Posterior cingulate gyrus (tissue), 11 donors: Measurements from ENCODE around the gene LIPC.
A peak's percentile ranks its signal among the peaks of the same experiment; 100 is the strongest.

Experiments
- DNase-seq, 10 donors: peaks; one replicate each; pipeline versions ENCODE4 v3.0.0 to v3.0.0-alpha.2; 2020 to 2021; ENCODE audit warnings: mixed read lengths in 3 of 10
- intact Hi-C: fragments of 100-400 bp; cut with DNase I; formaldehyde crosslinking; loops from one replicate; pipeline ENCODE4 v1.15.1; 2023

The LIPC gene

DNA sequence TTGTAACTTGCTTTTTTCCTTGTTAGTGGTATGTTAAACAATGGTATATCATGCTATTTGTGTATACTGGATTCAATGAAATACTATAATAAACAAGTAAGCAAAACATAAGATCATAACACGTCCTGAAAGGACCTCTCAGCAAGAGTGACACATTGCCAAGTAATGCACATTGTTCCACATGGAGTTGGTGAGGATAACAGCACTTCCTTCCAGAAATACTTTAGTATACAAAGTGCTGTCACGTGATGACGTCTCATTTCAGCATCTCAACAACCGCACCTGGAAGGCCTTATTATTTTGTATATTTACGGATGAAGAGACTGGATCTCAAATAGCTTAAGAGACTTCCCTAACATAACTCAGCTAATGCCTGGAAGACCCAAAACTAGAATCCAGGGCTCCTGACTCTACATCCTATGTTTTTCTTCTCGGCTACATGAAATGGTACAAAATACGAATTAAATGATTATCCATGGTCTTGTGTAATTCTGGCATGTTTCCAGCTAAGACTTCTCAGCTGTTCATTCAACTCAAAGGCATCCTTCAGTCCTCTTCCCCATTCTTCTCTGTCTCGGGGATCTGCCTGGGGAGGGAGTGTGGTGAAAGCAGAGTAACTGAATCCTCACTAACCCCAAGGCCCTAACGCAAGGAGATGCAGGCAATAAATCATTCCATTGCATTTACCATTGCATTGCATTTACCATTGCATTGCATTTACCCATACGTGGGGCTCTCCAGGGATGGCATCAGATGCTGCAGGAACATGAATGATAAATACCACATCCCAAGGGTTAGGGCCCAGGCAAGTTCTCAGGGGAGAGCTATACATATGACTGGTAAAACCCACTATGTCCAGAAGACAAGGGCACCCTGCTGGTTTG lies 79.2 kb downstream of the LIPC start:
- DNase-seq = no peak
- intact Hi-C loops = no loop called here

DNA sequence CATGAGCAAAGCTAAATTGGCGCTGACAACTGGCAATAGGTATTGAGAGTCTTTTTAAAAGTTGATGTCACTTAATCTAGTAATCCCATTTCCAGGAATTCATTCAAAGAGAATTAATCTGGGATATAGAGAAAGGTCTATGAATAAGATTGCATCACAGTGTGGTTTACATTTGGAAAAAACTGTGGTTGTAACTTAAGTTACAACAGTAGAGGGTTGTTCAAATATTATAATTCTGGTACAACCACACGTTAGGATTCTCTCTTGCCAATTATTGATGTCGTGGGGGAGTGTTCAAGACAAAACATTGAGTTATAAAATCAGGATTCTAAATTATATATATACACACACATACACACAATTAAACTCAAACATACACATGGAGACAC lies 79.8 kb downstream of the LIPC start:
- intact Hi-C loops = no loop called here
- DNase-seq = no peak

GRCh38 chr15:58512522-58512921 lies 80.7 kb downstream of the LIPC start:
- intact Hi-C loops = no loop called here
- DNase-seq = no peak

DNA sequence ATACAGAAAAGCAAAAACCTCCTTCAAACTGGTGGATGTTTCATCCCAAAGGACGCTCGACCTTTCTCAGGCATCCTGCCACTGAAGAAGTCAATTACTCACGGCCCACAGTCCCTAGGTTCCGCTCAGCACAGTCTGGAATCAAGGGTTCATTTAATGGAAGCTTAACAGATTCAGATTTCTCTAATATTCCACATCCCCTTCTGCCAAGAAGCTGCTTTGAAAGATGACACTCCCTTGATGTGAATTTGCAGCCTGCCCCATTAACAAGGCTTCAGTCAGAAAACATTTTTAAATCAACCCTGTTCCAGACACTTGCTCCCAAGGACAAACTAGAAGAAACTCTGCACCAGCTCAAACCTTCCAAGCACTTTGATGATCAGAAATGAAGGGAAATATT lies 81.2 kb downstream of the LIPC start:
- DNase-seq = no peak
- intact Hi-C loops = no loop called here

GRCh38 chr15:58513726-58514336 lies 82.0 kb downstream of the LIPC start:
- no peak for DNase-seq
- intact Hi-C loops = no loop called here

GRCh38 chr15:58515807-58516206 lies 84.0 kb downstream of the LIPC start:
- no peak for DNase-seq
- intact Hi-C loops = no loop called here

GRCh38 chr15:58517252-58517681 lies 85.5 kb downstream of the LIPC start:
- intact Hi-C loops = no loop called here
- no peak for DNase-seq

GRCh38 chr15:58517682-58518525 lies 86.1 kb downstream of the LIPC start:
- intact Hi-C loops = no loop called here
- DNase-seq = no peak

DNA sequence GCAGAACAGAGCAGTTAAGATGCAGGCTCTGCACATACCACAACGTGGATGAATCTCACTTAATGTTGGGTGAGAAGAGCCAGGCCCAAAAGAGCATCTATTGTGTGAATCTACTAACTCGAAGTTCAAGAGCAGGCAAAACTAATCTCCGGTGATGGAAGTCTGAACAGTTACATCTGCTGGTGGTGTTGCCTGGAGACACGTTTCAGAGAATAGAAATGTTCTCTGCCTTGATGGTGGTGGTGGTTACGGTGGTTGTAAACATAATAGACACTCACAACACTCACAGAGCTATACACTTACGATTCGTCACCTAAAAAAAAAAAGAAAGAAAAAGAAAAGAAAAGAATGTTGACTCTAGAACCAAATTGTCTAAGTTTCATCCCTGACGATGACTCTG lies 86.8 kb downstream of the LIPC start:
- intact Hi-C loops = no loop called here

DNA sequence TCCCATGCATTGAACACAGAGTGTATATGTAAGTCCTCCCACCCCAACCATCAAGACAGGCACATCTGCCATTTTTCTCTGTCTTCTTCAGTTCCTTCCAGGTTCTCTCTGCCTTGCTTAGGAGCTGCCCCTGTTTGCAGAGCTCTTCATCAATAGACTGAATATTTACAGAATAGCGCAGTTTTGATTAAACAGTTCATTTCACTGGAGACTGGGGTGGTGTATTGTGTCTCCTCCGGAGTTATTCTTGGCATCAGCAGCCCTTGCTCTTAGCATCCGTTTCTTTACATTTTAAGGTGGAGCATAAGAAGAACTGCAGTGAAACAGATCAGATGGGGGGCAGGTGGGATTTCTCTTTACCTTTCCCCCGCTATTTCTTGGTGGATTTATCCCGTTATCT lies 87.7 kb downstream of the LIPC start:
- intact Hi-C loops = no loop called here

More for the DNA sequence above, 86.8 kb downstream of the LIPC start:
- no peak for DNase-seq

DNA sequence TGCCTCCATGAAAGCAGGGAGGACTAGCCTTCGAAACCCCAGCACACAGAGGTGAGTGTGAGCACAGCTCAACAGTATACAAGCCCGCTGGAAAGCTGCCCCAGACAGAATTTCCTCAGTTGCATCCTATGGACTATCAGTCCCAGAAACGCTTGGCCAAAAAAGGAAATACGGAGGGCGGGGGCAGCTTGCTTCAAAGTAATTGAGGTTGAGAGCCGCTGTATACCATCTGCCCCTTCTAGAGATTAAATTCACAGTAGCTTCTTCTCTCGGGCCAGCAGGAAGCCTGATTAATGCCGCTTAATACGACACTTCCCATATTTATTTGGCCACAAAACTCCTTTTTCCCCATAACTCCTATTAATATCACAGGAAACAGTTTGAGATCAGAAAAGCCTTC lies 88.7 kb downstream of the LIPC start:
- DNase-seq = no peak
- intact Hi-C loops = no loop called here

More for the DNA sequence above, 87.7 kb downstream of the LIPC start:
- DNase-seq = no peak

DNA sequence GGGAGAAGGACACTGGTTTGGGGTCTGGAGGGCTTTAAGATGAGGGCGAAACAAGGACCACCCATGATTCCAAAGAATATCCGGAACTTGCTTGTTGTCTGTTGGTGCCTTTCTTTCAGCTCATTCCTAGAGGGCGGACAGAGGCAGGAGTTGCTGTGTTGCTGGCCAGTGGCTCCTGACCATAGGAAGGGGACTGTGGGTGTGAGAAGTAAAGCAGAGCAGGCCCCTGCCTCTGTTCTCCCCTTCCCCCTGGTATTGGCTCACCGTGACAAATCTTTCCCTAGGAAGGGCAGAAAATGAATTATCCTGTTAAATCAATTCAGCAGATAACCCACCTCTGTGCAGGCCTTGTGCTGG lies 89.1 kb downstream of the LIPC start:
- no peak for DNase-seq
- intact Hi-C loops = no loop called here

GRCh38 chr15:58521293-58521991 lies 89.7 kb downstream of the LIPC start:
- intact Hi-C loops = no loop called here
- DNase-seq = peak in 8 of 10 donors; percentile 20 to 94 (median 38)

GRCh38 chr15:58522391-58522790 lies 90.6 kb downstream of the LIPC start:
- DNase-seq = peak; percentile 57 to 96 (median 80)
- intact Hi-C loops = no loop called here

- intact Hi-C loops = loop anchor here (1.0 kb wide), 1 partner anchor 225 kb away; no protein-coding TSS in a partner anchor
- peak in 8 of 10 donors; percentile 22 to 89 (median 46) for DNase-seq
Measured at GRCh38 chr15:58522865-58523264, 91.1 kb downstream of the LIPC start.

DNA sequence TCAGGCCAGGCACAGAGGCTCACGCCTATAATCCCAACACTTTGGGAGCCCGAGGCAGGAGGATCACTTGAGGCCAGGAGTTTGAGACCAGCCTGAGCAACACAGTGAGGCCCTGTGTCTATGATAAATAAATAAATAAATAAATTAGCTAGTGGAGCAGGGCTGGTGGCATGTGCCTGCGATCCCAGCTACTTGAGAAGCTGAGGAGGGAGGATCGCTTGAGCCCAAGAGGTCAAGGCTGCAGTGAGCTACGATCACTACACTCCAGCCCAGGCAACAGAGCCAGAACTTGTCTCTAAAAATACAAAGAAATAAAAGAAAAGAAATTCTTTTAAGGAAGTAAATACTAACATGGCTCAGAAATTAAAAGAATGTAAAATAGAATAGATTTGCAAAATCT lies 91.8 kb downstream of the LIPC start:
- no peak for DNase-seq
- intact Hi-C loops = loop anchor here (1.0 kb wide), 1 partner anchor 225 kb away; no protein-coding TSS in a partner anchor

GRCh38 chr15:58524247-58524646 lies 92.5 kb downstream of the LIPC start:
- intact Hi-C loops = no loop called here
- DNase-seq = no peak

DNA sequence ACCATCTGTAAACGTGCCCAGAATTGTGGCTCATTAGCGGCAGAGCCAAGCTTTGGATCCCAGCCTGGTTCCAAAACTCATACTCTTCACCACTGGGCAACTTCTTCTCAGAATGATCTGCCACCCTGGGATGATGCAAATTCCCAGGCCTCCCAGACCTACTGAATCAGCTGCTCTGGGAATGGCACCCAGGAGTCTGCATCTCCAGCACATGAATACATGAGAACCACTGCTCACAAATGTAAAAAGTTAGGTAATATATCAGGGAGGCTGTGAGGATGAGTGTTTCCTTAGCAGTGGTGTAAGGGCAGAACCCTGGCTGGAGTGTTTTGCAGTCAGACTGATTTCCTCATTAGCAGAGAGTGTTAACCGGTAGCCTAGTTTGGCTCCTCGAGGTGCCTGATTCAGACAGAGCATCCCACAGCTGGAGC lies 94.2 kb downstream of the LIPC start:
- intact Hi-C loops = no loop called here
- no peak for DNase-seq

DNA sequence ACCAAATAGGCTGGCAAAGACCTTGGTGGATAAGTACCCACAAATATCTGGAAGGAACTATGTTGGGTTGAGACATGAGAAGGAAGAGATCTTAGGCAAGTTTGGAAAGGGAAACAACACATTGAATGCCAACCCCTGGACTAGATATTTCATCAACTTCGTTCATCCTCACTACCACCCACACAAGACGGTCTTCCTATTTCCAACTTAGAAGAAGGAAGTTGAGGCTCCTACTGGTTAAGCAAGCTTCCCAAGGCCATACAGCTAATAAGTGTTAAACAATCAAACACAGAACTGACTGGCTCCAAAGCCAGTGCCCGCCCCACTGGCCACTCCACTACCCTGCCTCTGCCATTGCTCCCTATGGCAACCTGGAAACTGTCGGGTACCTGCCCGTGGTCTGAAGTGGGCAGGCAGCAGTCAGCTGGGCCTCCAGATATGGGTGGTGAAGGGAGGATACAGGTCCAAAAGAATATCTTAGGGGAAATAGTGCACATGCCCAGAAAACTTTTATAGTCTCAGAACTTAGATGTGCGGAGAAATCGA lies 94.9 kb downstream of the LIPC start:
- no peak for DNase-seq
- intact Hi-C loops = no loop called here

GRCh38 chr15:58527573-58528187 lies 95.9 kb downstream of the LIPC start:
- intact Hi-C loops = no loop called here
- no peak for DNase-seq
